ENCODE results near the gene CCM2L.

DNA sequence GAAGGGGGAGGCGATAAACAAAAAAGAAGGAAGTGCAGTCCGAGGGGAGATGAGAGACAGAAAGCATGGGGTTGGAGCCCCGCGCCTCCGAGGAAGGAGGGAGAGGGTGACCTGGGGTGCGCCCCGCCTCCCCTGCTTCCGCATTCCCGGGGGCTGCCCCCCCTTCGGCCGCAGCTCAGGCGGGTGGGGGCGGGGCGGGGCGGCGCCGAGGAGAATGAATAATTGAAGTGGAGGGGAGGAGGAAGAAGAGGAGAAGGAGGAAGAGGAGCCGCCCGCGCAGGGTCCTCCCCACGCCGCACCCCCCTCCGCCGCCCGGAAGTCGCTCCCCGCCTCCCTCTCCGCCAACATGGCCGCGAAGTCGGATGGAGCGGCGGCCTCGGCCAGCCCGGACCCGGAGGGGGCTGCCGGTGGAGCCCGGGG is 42.4 kb upstream of the CCM2L start, which contains the start of gene XKR7:
- TF ChIP-seq POLR2A (IDR thresholded peaks at IDR 0.05), result no peak
- TF ChIP-seq, protein P1, sequence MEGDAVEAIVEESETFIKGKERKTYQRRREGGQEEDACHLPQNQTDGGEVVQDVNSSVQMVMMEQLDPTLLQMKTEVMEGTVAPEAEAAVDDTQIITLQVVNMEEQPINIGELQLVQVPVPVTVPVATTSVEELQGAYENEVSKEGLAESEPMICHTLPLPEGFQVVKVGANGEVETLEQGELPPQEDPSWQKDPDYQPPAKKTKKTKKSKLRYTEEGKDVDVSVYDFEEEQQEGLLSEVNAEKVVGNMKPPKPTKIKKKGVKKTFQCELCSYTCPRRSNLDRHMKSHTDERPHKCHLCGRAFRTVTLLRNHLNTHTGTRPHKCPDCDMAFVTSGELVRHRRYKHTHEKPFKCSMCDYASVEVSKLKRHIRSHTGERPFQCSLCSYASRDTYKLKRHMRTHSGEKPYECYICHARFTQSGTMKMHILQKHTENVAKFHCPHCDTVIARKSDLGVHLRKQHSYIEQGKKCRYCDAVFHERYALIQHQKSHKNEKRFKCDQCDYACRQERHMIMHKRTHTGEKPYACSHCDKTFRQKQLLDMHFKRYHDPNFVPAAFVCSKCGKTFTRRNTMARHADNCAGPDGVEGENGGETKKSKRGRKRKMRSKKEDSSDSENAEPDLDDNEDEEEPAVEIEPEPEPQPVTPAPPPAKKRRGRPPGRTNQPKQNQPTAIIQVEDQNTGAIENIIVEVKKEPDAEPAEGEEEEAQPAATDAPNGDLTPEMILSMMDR (IDR thresholded peaks at IDR 0.05), result no peak

All from adrenal gland (tissue), 5 donors.